Activated CD8-positive, alpha-beta T cell treated with anti-CD3 and anti-CD28 coated beads, Interleukin-2, amount 10 ng/mL, durations not matched to agents 7 days and 5 days (primary cell): Measurements from ENCODE around the gene CFAP161. TPM values are rescaled to one million over a fixed set of nuclear protein-coding genes. Genes with fewer than 3 reads are reported as not detected.

Experiments
- ATAC-seq: fragments of 150-1000 bp; cut with Tn5 transposase; one replicate; pipeline ENCODE4 v1.10.0; 2021; ENCODE audit warnings: moderate library complexity
- CTCF ChIA-PET: fragments of 350-600 bp; sonication (Branson Sonifier 250); formaldehyde crosslinking; loops from one replicate; lab custom pipeline; 2021; ENCODE audit warnings: antibody characterized with exemption; lab: Charles Lee
- POLR2A ChIA-PET: fragments of 350-600 bp; sonication (Branson Sonifier 250); formaldehyde crosslinking; loops from one replicate; lab custom pipeline; 2021; ENCODE audit warnings: antibody characterized with exemption; lab: Charles Lee
- DNase-seq: peaks from one replicate; pipeline ENCODE4 v3.0.0-alpha.2; 2020
- H3K27ac Mint-ChIP-seq: one replicate; pipeline ENCODE4 v1.8.0; 2021; ENCODE audit warnings: mild to moderate bottlenecking, mixed read lengths
- H3K27me3 Mint-ChIP-seq: one replicate; pipeline ENCODE4 v1.8.0; 2021; ENCODE audit warnings: low read depth, mixed read lengths
- H3K36me3 Mint-ChIP-seq: one replicate; pipeline ENCODE4 v1.8.0; 2021; ENCODE audit warnings: low read depth, mixed read lengths
- H3K4me1 Mint-ChIP-seq: one replicate; pipeline ENCODE4 v1.8.0; 2021; ENCODE audit warnings: low read depth, mixed read lengths
- H3K4me3 Mint-ChIP-seq: one replicate; pipeline ENCODE4 v1.8.0; 2021; ENCODE audit warnings: mild to moderate bottlenecking, mixed read lengths
- H3K9me3 Mint-ChIP-seq: one replicate; pipeline ENCODE4 v1.8.0; 2022; ENCODE audit warnings: mixed read lengths; ENCODE audit not compliant: insufficient read depth
- total RNA-seq, 2 experiments: library from RNA; stranded (reverse); gene quantifications; one replicate each; pipeline ENCODE4 v1.2.3, GENCODE V29; 2021

Gene CFAP161
- total RNA-seq, 2 experiments from 2014 or later, result not detected

DNA sequence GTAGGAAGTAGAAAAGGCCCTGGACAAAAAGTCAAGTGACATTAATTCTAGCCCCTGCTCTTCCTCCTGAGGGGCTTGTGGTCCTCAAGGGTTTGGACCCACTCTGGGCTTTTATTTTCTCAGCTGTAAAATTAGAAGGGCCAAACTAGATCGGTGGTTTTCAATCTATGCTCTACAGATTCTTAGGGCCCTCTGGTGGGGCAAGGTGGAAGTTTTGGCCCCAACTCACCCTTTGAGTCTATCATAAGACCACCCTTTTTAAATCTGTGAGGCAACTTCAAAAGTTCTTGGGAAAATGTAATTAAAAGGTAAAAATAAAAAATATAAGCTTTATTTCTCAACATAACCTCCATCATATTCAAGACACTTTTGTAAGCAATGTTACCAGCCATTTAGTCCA is 25.6 kb upstream of the CFAP161 start:
- ChIA-PET POLR2A (interaction anchor here (1.0 kb wide), 1 partner anchor 200 kb away, joined by 3 read pairs; no protein-coding TSS in a partner anchor), CTCF (interaction anchor here (0.8 to 13.1 kb wide), 18 partner anchors 10 to 298 kb away, joined by 3 to 304 read pairs (median 3); no protein-coding TSS in a partner anchor)
- Mint-ChIP-seq H3K9me3 (no peaks in the 10 kb centered on the region), H3K27me3 (peaks cover 35% of the 10 kb centered on the region), H3K4me3 (no peak overlapping the region), H3K36me3 (no peaks in the 10 kb centered on the region), H3K4me1 (peaks cover 5% of the 10 kb centered on the region), H3K27ac (no peak overlapping the region)
- ATAC-seq, result no peak
- peak; percentile 30 for DNase-seq

GRCh38 chr15:81111018-81111417 is 23.1 kb upstream of the CFAP161 start:
- peaks cover 5% of the 10 kb centered on the region for H3K4me1 Mint-ChIP-seq
- H3K36me3 Mint-ChIP-seq, result no peaks in the 10 kb centered on the region
- no peak overlapping the region for H3K4me3 Mint-ChIP-seq
- ChIA-PET CTCF (interaction anchor here (13.1 kb wide), 1 partner anchor 156 kb away, joined by 304 read pairs; no protein-coding TSS in a partner anchor), POLR2A (no interaction called here)
- H3K27ac Mint-ChIP-seq, result no peak overlapping the region
- no peak for DNase-seq
- H3K9me3 Mint-ChIP-seq, result no peaks in the 10 kb centered on the region
- H3K27me3 Mint-ChIP-seq, result peaks cover 42% of the 10 kb centered on the region
- ATAC-seq, result no peak

DNA sequence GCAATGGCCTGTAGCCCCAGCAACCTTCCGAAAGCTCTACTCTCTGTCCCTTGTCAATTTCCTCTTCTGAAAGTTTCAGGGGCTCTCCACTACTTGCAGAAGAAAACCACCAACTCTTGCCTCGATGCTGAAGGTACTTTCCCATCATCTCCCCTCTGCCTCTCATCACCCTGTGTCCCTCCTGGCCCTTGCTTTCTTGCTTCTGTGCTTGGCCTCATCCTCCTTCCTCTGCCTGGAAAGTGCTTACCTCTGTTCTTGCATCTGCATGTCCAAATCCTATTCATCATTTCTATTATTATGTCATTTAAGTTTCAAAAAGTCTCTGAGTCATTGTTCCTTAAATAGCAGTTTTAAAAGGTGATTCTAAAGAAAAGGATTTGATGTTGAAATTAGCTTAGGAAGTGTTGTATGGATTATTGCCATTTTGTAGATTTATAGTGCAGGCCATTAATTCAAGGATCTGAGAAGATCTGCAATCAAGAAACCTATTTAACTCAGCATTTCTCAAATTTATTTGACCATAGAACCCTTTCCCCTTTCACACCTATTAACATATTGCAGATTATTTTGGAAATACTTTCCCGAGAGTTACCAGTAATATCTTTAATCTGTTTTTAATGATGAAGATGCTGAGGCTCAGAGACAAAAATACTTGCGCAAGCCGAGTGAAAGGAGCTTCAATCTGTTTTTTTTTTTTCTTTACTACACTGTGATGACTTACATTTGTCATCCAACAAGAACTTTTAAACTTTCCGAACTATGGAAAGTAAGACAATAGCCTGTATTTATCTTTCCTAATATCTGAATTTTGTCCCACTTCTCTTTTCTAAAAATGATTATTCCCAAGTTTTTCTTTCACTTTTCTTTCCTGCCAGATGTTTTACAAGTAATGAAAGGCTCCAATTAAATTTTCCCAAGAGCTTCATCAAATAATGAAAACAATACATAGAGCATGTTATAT is 22.3 kb upstream of the CFAP161 start:
- Mint-ChIP-seq H3K4me3 (no peak overlapping the region), H3K9me3 (no peaks in the 10 kb centered on the region), H3K27ac (no peak overlapping the region), H3K4me1 (peaks cover 5% of the 10 kb centered on the region), H3K27me3 (peaks cover 45% of the 10 kb centered on the region), H3K36me3 (no peaks in the 10 kb centered on the region)
- DNase-seq (no peak), ATAC-seq (no peak)
- ChIA-PET CTCF (interaction anchor here (13.1 kb wide), 1 partner anchor 155 kb away, joined by 304 read pairs; no protein-coding TSS in a partner anchor), POLR2A (interaction anchor here (0.5 kb wide), 2 partner anchors 74 to 151 kb away, joined by 3 read pairs; no protein-coding TSS in a partner anchor)

DNA sequence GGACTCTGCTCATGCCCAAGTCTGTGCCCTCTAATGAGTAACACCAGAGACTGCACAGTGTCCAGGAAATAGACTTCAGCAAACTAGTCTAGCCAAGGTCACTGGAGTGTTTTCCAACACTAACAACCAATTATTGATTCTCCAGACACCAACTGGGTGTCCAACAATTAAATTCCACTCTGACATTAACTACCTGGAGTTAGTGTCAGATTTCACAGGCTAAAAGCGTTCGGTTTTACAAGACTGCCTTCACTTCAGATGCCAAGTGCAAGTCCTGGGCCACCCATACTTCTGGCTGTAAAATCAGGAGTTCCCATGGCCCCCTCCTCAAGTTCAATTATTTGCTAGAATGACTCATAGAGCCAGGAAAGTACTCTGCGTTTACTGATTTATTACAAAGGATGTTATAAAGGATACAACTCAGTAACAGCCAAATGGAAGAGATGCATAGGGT is 20.8 kb upstream of the CFAP161 start:
- H3K36me3 Mint-ChIP-seq, result no peaks in the 10 kb centered on the region
- DNase-seq (no peak), ATAC-seq (no peak)
- no peak overlapping the region for H3K27ac Mint-ChIP-seq
- ChIA-PET CTCF (interaction anchor here (3.0 kb wide), 1 partner anchor 153 kb away, joined by 25 read pairs; no protein-coding TSS in a partner anchor), POLR2A (no interaction called here)
- H3K4me1 Mint-ChIP-seq, result peaks cover 6% of the 10 kb centered on the region
- H3K9me3 Mint-ChIP-seq, result no peaks in the 10 kb centered on the region
- H3K4me3 Mint-ChIP-seq, result no peak overlapping the region
- H3K27me3 Mint-ChIP-seq, result peaks cover 55% of the 10 kb centered on the region

DNA sequence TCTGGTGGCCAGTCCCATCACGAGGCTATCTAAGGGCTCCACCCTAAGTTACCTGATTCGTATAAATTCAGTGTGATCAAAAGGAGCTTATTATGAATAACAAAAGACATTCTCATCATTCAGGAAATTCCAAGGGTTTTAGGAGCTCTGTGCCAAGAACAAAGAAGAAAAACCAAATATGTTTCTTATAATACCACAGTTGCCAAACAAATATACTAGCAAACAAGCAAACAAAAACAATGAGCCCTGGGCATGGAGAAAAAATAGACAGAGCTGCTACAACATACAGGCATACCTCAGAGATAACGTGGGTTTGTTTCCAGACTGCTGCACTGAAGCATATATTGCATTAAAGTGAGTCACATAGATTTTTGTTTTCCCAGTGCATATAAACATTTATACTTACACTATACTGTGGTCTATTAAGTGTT is 20.2 kb upstream of the CFAP161 start:
- DNase-seq, result no peak
- H3K27me3 Mint-ChIP-seq, result peaks cover 54% of the 10 kb centered on the region
- ChIA-PET POLR2A (no interaction called here), CTCF (interaction anchor here (3.0 kb wide), 1 partner anchor 152 kb away, joined by 25 read pairs; no protein-coding TSS in a partner anchor)
- H3K27ac Mint-ChIP-seq, result no peak overlapping the region
- no peaks in the 10 kb centered on the region for H3K9me3 Mint-ChIP-seq
- H3K36me3 Mint-ChIP-seq, result no peaks in the 10 kb centered on the region
- H3K4me1 Mint-ChIP-seq, result peaks cover 7% of the 10 kb centered on the region
- no peak for ATAC-seq
- no peak overlapping the region for H3K4me3 Mint-ChIP-seq

GRCh38 chr15:81115054-81115939 is 18.8 kb upstream of the CFAP161 start:
- CTCF ChIA-PET, result interaction anchor here (0.7 to 3.0 kb wide), 4 partner anchors 8 to 154 kb away, joined by 3 to 25 read pairs (median 5); no protein-coding TSS in a partner anchor
- no peaks in the 10 kb centered on the region for H3K36me3 Mint-ChIP-seq
- no peaks in the 10 kb centered on the region for H3K9me3 Mint-ChIP-seq
- H3K4me3 Mint-ChIP-seq, result no peak overlapping the region
- H3K27ac Mint-ChIP-seq, result no peak overlapping the region
- ATAC-seq (no peak), DNase-seq (no peak)
- peaks cover 7% of the 10 kb centered on the region for H3K4me1 Mint-ChIP-seq
- POLR2A ChIA-PET, result no interaction called here
- peaks cover 49% of the 10 kb centered on the region for H3K27me3 Mint-ChIP-seq

DNA sequence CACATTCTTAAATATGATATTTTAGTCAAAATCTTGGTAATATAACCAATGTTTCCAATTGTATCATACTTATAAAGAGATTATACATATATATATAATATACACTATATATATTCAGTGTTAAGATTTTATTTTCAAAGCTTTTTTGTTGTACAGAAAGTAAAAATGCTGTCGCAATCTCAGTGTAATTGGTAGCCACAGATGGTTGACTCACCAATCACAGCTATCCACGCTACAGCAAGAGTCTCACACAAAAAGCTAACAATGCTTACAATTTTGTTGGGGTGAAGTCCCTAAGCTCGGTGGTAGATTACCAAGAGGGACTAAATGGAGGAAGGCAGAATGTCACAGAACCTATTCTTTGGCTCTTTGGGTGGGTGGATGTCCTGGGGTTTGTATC is 16.9 kb upstream of the CFAP161 start:
- H3K4me3 Mint-ChIP-seq, result no peak overlapping the region
- no peak for DNase-seq
- H3K27me3 Mint-ChIP-seq, result peaks cover 43% of the 10 kb centered on the region
- no peak for ATAC-seq
- no peak overlapping the region for H3K27ac Mint-ChIP-seq
- peaks cover 2% of the 10 kb centered on the region for H3K4me1 Mint-ChIP-seq
- no peaks in the 10 kb centered on the region for H3K36me3 Mint-ChIP-seq
- ChIA-PET CTCF (interaction anchor here (1.5 to 3.1 kb wide), 3 partner anchors 11 to 304 kb away, joined by 4 to 19 read pairs (median 8); no protein-coding TSS in a partner anchor), POLR2A (no interaction called here)
- no peaks in the 10 kb centered on the region for H3K9me3 Mint-ChIP-seq

GRCh38 chr15:81117581-81117980 is 16.5 kb upstream of the CFAP161 start:
- Mint-ChIP-seq H3K36me3 (no peaks in the 10 kb centered on the region), H3K4me3 (no peak overlapping the region), H3K9me3 (no peaks in the 10 kb centered on the region), H3K27ac (no peak overlapping the region), H3K27me3 (peaks cover 42% of the 10 kb centered on the region), H3K4me1 (peaks cover 2% of the 10 kb centered on the region)
- DNase-seq (no peak), ATAC-seq (no peak)
- POLR2A ChIA-PET, result no interaction called here
- CTCF ChIA-PET, result interaction anchor here (0.8 to 3.1 kb wide), 5 partner anchors 9 to 303 kb away, joined by 3 to 19 read pairs (median 4); no protein-coding TSS in a partner anchor

- Mint-ChIP-seq H3K9me3 (no peaks in the 10 kb centered on the region), H3K4me3 (no peak overlapping the region), H3K27ac (no peak overlapping the region), H3K4me1 (peaks cover 2% of the 10 kb centered on the region), H3K36me3 (no peaks in the 10 kb centered on the region), H3K27me3 (peaks cover 46% of the 10 kb centered on the region)
- CTCF ChIA-PET, result interaction anchor here (0.8 to 3.1 kb wide), 6 partner anchors 9 to 302 kb away, joined by 3 to 19 read pairs (median 4); no protein-coding TSS in a partner anchor
- DNase-seq (no peak), ATAC-seq (no peak)
- POLR2A ChIA-PET, result no interaction called here
These were observed 15.7 kb upstream of the CFAP161 start for GRCh38 chr15:81118361-81118760.

- CTCF ChIA-PET, result no interaction called here
- H3K4me1 Mint-ChIP-seq, result peaks cover 2% of the 10 kb centered on the region
- no peaks in the 10 kb centered on the region for H3K36me3 Mint-ChIP-seq
These were observed 14.0 kb upstream of the CFAP161 start for GRCh38 chr15:81120069-81120468.

DNA sequence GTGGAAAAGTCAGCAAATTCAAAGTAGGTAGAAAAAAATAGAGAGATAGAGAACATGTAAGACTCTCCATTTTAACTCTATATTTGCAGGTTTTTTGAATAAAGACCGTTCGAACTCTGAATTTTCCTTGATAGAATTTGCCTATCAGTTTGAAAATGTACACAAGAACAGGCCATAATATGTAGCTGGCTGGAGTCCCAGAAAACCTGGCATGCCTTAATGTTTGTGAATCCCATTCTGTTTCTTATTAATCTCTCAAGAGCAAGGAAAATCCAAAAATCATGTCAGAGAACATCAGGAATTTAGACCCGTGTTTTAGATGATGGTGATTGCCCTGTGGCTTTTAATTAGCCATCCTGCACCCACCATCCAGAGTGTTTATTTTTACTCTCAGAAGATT is 7.2 kb upstream of the CFAP161 start:
- Mint-ChIP-seq H3K36me3 (no peaks in the 10 kb centered on the region), H3K4me3 (no peak overlapping the region), H3K9me3 (peaks cover 7% of the 10 kb centered on the region), H3K4me1 (no peaks in the 10 kb centered on the region), H3K27ac (no peak overlapping the region), H3K27me3 (peaks cover 48% of the 10 kb centered on the region)
- DNase-seq, result no peak
- ChIA-PET CTCF (interaction anchor here (1.0 kb wide), 1 partner anchor 354 kb away, joined by 3 read pairs; no protein-coding TSS in a partner anchor), POLR2A (no interaction called here)
- ATAC-seq, result no peak

More at GRCh38 chr15:81120069-81120468, 14.0 kb upstream of the CFAP161 start:
- DNase-seq (no peak), ATAC-seq (no peak)
- Mint-ChIP-seq H3K4me3 (no peak overlapping the region), H3K27me3 (peaks cover 49% of the 10 kb centered on the region), H3K9me3 (no peaks in the 10 kb centered on the region), H3K27ac (no peak overlapping the region)
- POLR2A ChIA-PET, result no interaction called here
